Measurements from ENCODE around the gene AKR7A2. TPM values are rescaled to one million over a fixed set of nuclear protein-coding genes. Genes with fewer than 3 reads are reported as not detected.

The AKR7A2 gene
- total and polyA plus RNA-seq, 10 donors = 14.6 to 68.4 (median 33.4) TPM

- intact Hi-C loops (cut with DNase I; ENCODE audit: low total_unique reads) = no loop called here
- WGBS, 5 donors = 38 to 49% (median 43%) methylated on average over 6 of the region's 6 CpGs
- Histone ChIP-seq H3K9me3 (no peaks in the 10 kb centered on the region), H3K4me3 (no peak overlapping the region), H3K27ac (no peak overlapping the region), H3K27me3 (replicated peaks in 1 of 7) (no peaks in the 10 kb centered on the region), H3K4me1 (peaks cover 0 to 44% (median 4%) of the 10 kb centered on the region in 6 donors), H3K36me3 (peaks cover 5 to 83% (median 32%) of the 10 kb centered on the region in 6 donors)
- DNase-seq = no peak
- no peak for TF ChIP-seq POLR2A (IDR thresholded peaks at IDR 0.05)
- TF ChIP-seq CTCF (IDR thresholded peaks at IDR 0.05 in 8 of 11, conservative IDR thresholded peaks at IDR 0.05 in 3 of 11) = no peak
- no peak for TF ChIP-seq POLR2AphosphoS5 (IDR thresholded peaks at IDR 0.05)
Measured at GRCh38 chr1:19360016-19360415, 48.1 kb upstream of the AKR7A2 start.

- TF ChIP-seq POLR2AphosphoS5 (IDR thresholded peaks at IDR 0.05) (peak in 1 of 3 donors; percentile 50), CTCF (IDR thresholded peaks at IDR 0.05 in 8 of 11, conservative IDR thresholded peaks at IDR 0.05 in 3 of 11) (no peak), POLR2A (IDR thresholded peaks at IDR 0.05) (no peak)
- DNase-seq = no peak
- 65 to 80% (median 70%) methylated on average over 5 to 11 of the region's 11 CpGs for WGBS, 5 donors
- no peak overlapping the region for H3K4me3 ChIP-seq
- no peak overlapping the region for H3K27ac ChIP-seq
- intact Hi-C loops (cut with DNase I; ENCODE audit: low total_unique reads) = no loop called here
- H3K27me3 ChIP-seq (replicated peaks in 1 of 7) = no peaks in the 10 kb centered on the region
- H3K4me1 ChIP-seq = peaks cover 0 to 42% (median 4%) of the 10 kb centered on the region in 6 donors
- no peaks in the 10 kb centered on the region for H3K9me3 ChIP-seq
- peaks cover 5 to 83% (median 34%) of the 10 kb centered on the region in 6 donors for H3K36me3 ChIP-seq
Measured at GRCh38 chr1:19359357-19359756, 47.4 kb upstream of the AKR7A2 start.

GRCh38 chr1:19358710-19359109 is 46.8 kb upstream of the AKR7A2 start:
- Histone ChIP-seq H3K4me1 (peaks cover 0 to 36% (median 4%) of the 10 kb centered on the region in 6 donors), H3K4me3 (no peak overlapping the region), H3K36me3 (peaks cover 5 to 83% (median 41%) of the 10 kb centered on the region in 6 donors), H3K27me3 (replicated peaks in 1 of 7) (no peaks in the 10 kb centered on the region), H3K27ac (no peak overlapping the region), H3K9me3 (no peaks in the 10 kb centered on the region)
- 90 to 93% (median 92%) methylated on average over 8 of the region's 8 CpGs for WGBS, 5 donors
- TF ChIP-seq POLR2A (IDR thresholded peaks at IDR 0.05) (no peak), POLR2AphosphoS5 (IDR thresholded peaks at IDR 0.05) (no peak), CTCF (IDR thresholded peaks at IDR 0.05 in 8 of 11, conservative IDR thresholded peaks at IDR 0.05 in 3 of 11) (no peak)
- no peak for DNase-seq
- intact Hi-C loops (cut with DNase I; ENCODE audit: low total_unique reads) = no loop called here

- peaks cover 5 to 83% (median 52%) of the 10 kb centered on the region in 6 donors for H3K36me3 ChIP-seq
- no peak overlapping the region for H3K4me3 ChIP-seq
- H3K4me1 ChIP-seq = peaks cover 0 to 40% (median 10%) of the 10 kb centered on the region in 6 donors
- no peak overlapping the region for H3K27ac ChIP-seq
- intact Hi-C loops (cut with DNase I; ENCODE audit: low total_unique reads) = no loop called here
- H3K9me3 ChIP-seq = no peaks in the 10 kb centered on the region
- no peak for DNase-seq
- TF ChIP-seq POLR2AphosphoS5 (IDR thresholded peaks at IDR 0.05) (no peak), CTCF (IDR thresholded peaks at IDR 0.05 in 8 of 11, conservative IDR thresholded peaks at IDR 0.05 in 3 of 11) (no peak), POLR2A (IDR thresholded peaks at IDR 0.05) (no peak)
- no peaks in the 10 kb centered on the region for H3K27me3 ChIP-seq (replicated peaks in 1 of 7)
- WGBS, 5 donors = 93 to 95% (median 94%) methylated on average over 13 of the region's 13 CpGs
Measured at GRCh38 chr1:19357299-19357986, 45.5 kb upstream of the AKR7A2 start.

All from spleen (tissue), 11 donors.